ENCODE data around the gene PDE11A. TPM values are rescaled to one million over a fixed set of nuclear protein-coding genes. Genes with fewer than 3 reads are reported as not detected.

Gene PDE11A
- total and polyA plus RNA-seq, 2 of the 8 experiments (the other 6 are each of a cell fraction or from before 2014, with no cell fraction given): 0.19 to 0.23 TPM

GRCh38 chr2:177882501-177882900 is 190.1 kb downstream of the PDE11A start (continued):
- no peak for TF ChIP-seq EGR1 (IDR thresholded peaks at IDR 0.05; ENCODE audit: borderline replicate concordance, low read depth, low read length)
- no peak for TF ChIP-seq TAF7 (optimal IDR thresholded peaks at IDR 0.05; ENCODE audit: borderline replicate concordance, low read depth, low read length)

All from H1 (cell line).